Measurements from ENCODE around the gene PJA2.
"Not testable (repeated sequence)": the region's sequence is repeated elsewhere in the genome, so short reads cannot be mapped to it uniquely, and the experiment has no call there.

Gene PJA2

DNA sequence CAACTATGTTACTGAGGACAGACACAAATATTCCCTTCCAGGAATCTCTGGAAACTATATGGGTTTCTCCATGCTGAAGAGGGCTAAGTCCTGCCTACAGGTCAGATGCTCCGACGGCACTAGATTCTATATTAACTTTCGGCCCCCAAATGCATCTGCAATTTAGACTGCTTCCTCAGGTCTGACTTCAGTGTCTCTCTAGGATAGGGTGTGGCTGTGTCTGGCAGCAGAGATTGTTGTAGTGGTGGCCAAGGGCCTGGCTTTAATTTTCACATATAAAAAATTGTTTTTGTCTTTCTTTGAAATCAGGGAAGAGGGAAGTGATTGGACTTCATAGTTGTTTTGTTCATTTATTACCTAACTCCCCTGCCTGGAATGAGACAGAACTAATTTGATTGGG is 101.8 kb downstream of the PJA2 start:
- no peaks in the 10 kb centered on the region for H3K4me1 ChIP-seq (ENCODE audit: insufficient read depth, low read length)
- H2AFZ ChIP-seq (ENCODE audit: low read depth, low read length): no peak overlapping the region
- H3K4me3 ChIP-seq (ENCODE audit: low read length): no peak overlapping the region
- no peaks in the 10 kb centered on the region for H3K36me3 ChIP-seq (ENCODE audit: insufficient read depth, low read length)
- H3K27me3 ChIP-seq (ENCODE audit: insufficient read depth, low read length): no peaks in the 10 kb centered on the region
- H3K9me3 ChIP-seq (ENCODE audit: low read length): no peaks in the 10 kb centered on the region

DNA sequence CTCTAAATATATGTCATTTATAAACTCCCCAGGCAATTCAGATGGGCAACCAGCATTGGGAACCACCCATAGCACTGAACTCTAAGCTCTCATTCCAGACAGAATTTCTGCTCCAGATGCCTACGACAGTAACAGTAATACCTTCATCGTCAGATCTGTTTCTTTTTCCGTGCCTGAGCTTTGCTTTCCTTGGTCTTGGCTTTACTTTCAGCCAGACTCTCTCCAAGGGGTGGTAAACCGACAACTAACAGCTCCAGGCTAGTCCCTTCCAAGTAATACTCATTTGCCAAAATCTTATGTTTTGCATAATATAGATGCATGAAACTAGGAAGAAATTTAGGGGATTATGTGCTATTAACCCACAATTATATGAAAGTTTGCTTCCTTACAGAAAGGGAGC is 102.3 kb downstream of the PJA2 start:
- no peak overlapping the region for H3K4me3 ChIP-seq (ENCODE audit: low read length)
- no peaks in the 10 kb centered on the region for H3K27me3 ChIP-seq (ENCODE audit: insufficient read depth, low read length)
- no peak overlapping the region for H2AFZ ChIP-seq (ENCODE audit: low read depth, low read length)
- no peaks in the 10 kb centered on the region for H3K9me3 ChIP-seq (ENCODE audit: low read length)
- H3K36me3 ChIP-seq (ENCODE audit: insufficient read depth, low read length): no peaks in the 10 kb centered on the region
- H3K4me1 ChIP-seq (ENCODE audit: insufficient read depth, low read length): no peaks in the 10 kb centered on the region

DNA sequence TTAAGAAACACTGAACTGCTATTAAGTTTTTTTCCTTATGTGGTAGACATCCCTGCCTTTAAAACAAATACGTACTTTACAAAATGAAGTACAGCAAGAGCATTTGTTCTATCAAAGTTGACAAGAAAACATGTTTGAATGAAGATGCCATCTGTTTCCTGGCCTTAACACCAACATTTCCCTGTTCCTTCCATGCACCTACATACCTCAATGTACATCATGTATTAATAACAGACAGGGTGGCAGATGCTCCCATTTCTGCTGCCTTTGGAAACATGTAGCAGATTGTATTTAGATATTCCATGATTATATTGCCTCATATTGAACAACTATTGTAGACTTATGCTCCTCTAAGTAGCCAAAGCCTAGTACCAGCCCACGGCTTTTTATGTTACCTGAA is 104.4 kb downstream of the PJA2 start:
- Histone ChIP-seq H3K9me3 (ENCODE audit: low read length) (no peaks in the 10 kb centered on the region), H3K4me1 (ENCODE audit: insufficient read depth, low read length) (no peaks in the 10 kb centered on the region), H3K36me3 (ENCODE audit: insufficient read depth, low read length) (no peaks in the 10 kb centered on the region), H2AFZ (ENCODE audit: low read depth, low read length) (no peak overlapping the region), H3K27me3 (ENCODE audit: insufficient read depth, low read length) (no peaks in the 10 kb centered on the region), H3K4me3 (ENCODE audit: low read length) (no peak overlapping the region)

DNA sequence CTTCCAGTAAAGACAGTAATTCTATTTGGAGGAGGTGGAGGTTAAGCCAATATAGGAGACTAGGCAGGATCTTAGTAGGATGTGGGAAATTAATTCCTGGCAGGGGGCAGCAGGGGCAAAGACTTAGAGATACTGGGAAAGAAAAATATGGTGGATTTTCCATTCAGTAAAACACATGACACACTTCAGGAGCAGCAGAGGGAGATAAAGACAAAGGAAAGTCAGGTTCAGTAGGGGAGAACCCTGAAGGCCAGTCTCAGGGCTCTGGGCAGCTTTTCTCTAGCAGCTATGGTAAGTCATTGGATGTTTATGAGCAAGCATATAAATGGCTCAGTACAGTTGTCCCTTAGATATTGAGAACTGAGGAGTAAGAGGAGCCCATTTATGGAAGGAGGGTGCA is 105.5 kb downstream of the PJA2 start:
- no peak overlapping the region for H3K4me3 ChIP-seq (ENCODE audit: low read length)
- no peaks in the 10 kb centered on the region for H3K9me3 ChIP-seq (ENCODE audit: low read length)
- H3K36me3 ChIP-seq (ENCODE audit: insufficient read depth, low read length): no peaks in the 10 kb centered on the region
- no peaks in the 10 kb centered on the region for H3K27me3 ChIP-seq (ENCODE audit: insufficient read depth, low read length)
- no peak overlapping the region for H2AFZ ChIP-seq (ENCODE audit: low read depth, low read length)
- H3K4me1 ChIP-seq (ENCODE audit: insufficient read depth, low read length): no peaks in the 10 kb centered on the region

DNA sequence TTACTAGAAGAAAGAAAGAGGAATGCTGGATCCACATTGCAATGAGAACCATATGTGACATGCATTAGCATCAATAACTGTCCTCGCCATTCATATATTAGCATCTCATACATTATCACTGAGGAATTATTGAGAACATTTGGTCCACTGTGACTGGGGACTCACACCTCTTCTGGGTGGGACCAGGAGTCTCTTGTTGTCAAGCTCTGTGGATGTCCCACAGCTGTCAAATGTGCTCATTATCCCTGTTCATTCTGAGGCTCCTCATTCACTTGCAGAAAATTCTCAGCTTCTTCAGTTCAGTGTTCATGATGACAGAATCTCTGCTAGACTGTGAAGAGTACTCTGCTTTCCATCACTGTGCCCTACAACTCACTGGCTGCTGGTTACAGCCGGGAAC is 109.4 kb downstream of the PJA2 start:
- Histone ChIP-seq H3K36me3 (ENCODE audit: insufficient read depth, low read length) (no peaks in the 10 kb centered on the region), H3K4me1 (ENCODE audit: insufficient read depth, low read length) (no peaks in the 10 kb centered on the region), H3K4me3 (ENCODE audit: low read length) (no peak overlapping the region), H3K27me3 (ENCODE audit: insufficient read depth, low read length) (no peaks in the 10 kb centered on the region), H3K9me3 (ENCODE audit: low read length) (no peaks in the 10 kb centered on the region), H2AFZ (ENCODE audit: low read depth, low read length) (no peak overlapping the region)

DNA sequence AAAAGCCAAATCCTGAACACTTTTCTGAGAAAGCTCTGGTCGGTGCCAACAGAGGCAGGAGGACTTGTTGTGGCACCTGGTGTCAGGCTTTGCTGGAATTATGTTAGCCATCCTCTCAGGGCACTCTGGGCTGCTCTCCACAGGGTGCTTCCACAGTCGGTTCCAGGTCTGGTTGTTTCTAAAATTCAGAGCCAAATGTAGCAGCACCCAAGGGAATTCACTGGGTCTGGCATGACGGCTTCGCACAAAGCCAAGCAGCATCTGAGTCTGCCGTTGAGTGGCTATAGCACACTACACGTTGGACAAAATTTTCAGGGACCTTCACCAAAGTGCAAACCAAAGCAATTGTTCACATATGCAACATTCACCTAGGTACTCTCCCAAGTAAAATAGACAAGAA is 110.2 kb downstream of the PJA2 start:
- no peaks in the 10 kb centered on the region for H3K4me1 ChIP-seq (ENCODE audit: insufficient read depth, low read length)
- H3K36me3 ChIP-seq (ENCODE audit: insufficient read depth, low read length): no peaks in the 10 kb centered on the region
- H3K9me3 ChIP-seq (ENCODE audit: low read length): no peaks in the 10 kb centered on the region
- H2AFZ ChIP-seq (ENCODE audit: low read depth, low read length): no peak overlapping the region
- no peak overlapping the region for H3K4me3 ChIP-seq (ENCODE audit: low read length)
- H3K27me3 ChIP-seq (ENCODE audit: insufficient read depth, low read length): no peaks in the 10 kb centered on the region

DNA sequence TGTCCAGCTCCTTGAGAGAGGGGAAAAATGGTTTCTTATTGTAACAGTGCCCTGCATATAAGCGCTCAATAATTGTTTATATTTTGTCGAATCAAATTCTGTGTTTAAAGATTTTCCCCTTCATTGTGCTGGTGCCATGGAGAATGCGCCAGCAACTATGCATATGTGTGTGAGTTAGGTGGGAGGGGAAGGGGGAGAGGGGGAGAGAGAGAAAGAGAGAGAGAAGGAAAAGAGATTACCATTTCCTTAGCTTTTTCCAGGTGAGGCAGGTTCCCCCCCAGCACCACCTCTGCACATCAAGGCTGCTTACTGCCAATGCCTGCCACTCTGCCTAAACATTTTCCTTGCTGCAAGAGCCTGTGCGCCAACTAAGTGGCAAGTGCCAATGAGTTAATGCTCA is 111.0 kb downstream of the PJA2 start:
- H3K9me3 ChIP-seq (ENCODE audit: low read length): no peaks in the 10 kb centered on the region
- no peaks in the 10 kb centered on the region for H3K4me1 ChIP-seq (ENCODE audit: insufficient read depth, low read length)
- no peaks in the 10 kb centered on the region for H3K36me3 ChIP-seq (ENCODE audit: insufficient read depth, low read length)
- H3K4me3 ChIP-seq (ENCODE audit: low read length): no peak overlapping the region
- no peak overlapping the region for H2AFZ ChIP-seq (ENCODE audit: low read depth, low read length)
- no peaks in the 10 kb centered on the region for H3K27me3 ChIP-seq (ENCODE audit: insufficient read depth, low read length)

DNA sequence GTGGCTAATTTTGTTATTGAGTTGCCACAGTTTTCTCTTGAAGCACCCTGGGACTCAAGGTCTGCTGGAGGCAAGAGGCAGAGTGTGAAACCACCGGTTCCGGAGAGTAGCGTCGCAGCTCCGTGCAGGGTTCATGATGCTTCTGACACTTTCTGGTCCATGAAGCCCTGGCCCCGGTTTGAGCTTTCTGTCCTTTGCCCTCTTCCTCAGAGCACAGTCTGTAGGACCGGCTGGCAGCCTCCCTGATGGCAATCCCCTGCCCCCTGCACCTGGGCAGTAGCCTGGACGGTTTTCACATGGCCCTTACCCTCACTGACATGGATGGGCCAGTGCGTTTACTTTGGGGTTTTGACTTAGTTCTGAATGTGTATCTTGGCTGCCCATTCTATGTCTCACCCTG is 111.9 kb downstream of the PJA2 start:
- Histone ChIP-seq H3K27me3 (ENCODE audit: insufficient read depth, low read length) (no peaks in the 10 kb centered on the region), H2AFZ (ENCODE audit: low read depth, low read length) (no peak overlapping the region), H3K36me3 (ENCODE audit: insufficient read depth, low read length) (no peaks in the 10 kb centered on the region), H3K9me3 (ENCODE audit: low read length) (no peaks in the 10 kb centered on the region), H3K4me3 (ENCODE audit: low read length) (no peak overlapping the region), H3K4me1 (ENCODE audit: insufficient read depth, low read length) (no peaks in the 10 kb centered on the region)

DNA sequence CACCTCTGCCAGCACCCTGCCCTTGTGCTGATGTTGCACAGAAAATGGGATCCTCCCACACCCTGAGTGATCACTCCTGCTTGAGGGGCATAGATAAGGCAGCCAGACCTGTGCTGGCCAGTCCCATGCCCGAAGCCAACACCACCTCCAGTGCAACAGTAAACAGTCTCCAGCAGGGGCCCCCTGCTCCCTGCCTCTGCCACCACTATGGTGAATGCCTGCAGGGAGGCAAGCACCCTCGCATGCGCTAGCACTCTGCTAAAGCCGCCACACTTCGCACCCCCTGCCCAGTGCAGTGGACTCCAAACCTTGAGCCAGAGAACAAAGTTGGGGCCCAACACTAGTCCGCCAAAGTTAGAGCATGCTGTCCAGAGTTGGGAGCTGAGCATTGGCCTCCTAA is 118.7 kb downstream of the PJA2 start:
- no peak overlapping the region for H2AFZ ChIP-seq (ENCODE audit: low read depth, low read length)
- peaks cover 3% of the 10 kb centered on the region for H3K9me3 ChIP-seq (ENCODE audit: low read length)
- H3K36me3 ChIP-seq (ENCODE audit: insufficient read depth, low read length): no peaks in the 10 kb centered on the region
- no peak overlapping the region for H3K4me3 ChIP-seq (ENCODE audit: low read length)
- no peaks in the 10 kb centered on the region for H3K4me1 ChIP-seq (ENCODE audit: insufficient read depth, low read length)
- no peaks in the 10 kb centered on the region for H3K27me3 ChIP-seq (ENCODE audit: insufficient read depth, low read length)

DNA sequence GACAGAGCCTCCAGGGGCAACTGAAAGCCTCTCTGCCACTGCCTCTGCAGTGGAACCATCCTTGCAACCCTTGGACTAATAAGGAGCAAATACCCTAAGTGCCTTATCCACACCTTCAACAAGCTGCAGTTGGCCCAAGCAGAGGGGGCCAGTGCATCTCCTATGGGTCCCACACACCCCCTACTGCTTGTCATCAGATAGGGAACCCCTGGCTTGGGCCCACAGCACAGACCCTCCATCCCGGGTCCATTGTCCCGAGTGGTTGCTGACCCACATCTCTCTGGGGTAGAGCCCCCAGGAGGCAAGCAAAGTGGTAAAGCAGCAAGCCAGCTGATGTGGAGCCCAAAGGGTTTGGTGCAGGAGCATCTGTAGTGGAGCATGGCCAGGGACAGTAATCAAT is 119.5 kb downstream of the PJA2 start:
- peaks cover 3% of the 10 kb centered on the region for H3K9me3 ChIP-seq (ENCODE audit: low read length)
- H3K27me3 ChIP-seq (ENCODE audit: insufficient read depth, low read length): no peaks in the 10 kb centered on the region
- no peak overlapping the region for H3K4me3 ChIP-seq (ENCODE audit: low read length)
- no peak overlapping the region for H2AFZ ChIP-seq (ENCODE audit: low read depth, low read length)
- no peaks in the 10 kb centered on the region for H3K36me3 ChIP-seq (ENCODE audit: insufficient read depth, low read length)
- H3K4me1 ChIP-seq (ENCODE audit: insufficient read depth, low read length): no peaks in the 10 kb centered on the region

DNA sequence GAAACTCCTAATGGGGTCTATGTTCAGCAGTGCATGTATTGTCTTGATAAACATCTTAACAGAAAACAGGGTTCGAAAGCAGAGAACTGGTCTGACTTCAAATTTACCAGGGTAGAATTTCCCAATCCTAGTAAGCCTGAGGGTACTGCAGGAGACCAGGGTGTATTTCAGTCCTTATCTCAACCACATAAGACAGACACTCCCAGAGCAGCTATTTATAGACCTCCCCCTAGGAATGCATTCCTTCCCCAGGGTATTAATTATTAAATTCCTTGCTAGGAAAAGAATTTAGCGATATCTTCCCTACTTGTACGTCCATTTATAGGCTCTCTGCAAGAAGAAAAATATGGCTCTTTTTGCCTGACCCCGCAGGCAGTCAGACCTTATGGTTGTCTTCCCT is 123.1 kb downstream of the PJA2 start:
- not testable (repeated sequence) for H2AFZ ChIP-seq (ENCODE audit: low read depth, low read length); H3K36me3 ChIP-seq (ENCODE audit: insufficient read depth, low read length); H3K4me3 ChIP-seq (ENCODE audit: low read length); H3K9me3 ChIP-seq (ENCODE audit: low read length); H3K27me3 ChIP-seq (ENCODE audit: insufficient read depth, low read length); H3K4me1 ChIP-seq (ENCODE audit: insufficient read depth, low read length)
